ENCODE results near the gene GDI2.

GRCh38 chr10:5835446-5836095 is 22.3 kb upstream of the GDI2 start:
- TF ChIP-seq TCF15 (CRISPR knock-in tag; IDR thresholded peaks at IDR 0.05) (no peak), TAF1 (IDR thresholded peaks at IDR 0.05; ENCODE audit: control insufficient read depth, extremely low read depth, insufficient read depth, low read length, severe bottlenecking) (no peak), KLF16 (IDR thresholded peaks at IDR 0.05) (no peak), ZNF512 (tag; IDR thresholded peaks at IDR 0.05) (no peak), EZH2 (IDR thresholded peaks at IDR 0.05; ENCODE audit: borderline replicate concordance, low read depth, low read length) (no peak)

All from K562 (cell line).